ENCODE measurements around the gene NKX2-4.
"Not testable (repeated sequence)": the region's sequence is repeated elsewhere in the genome, so short reads cannot be mapped to it uniquely, and the experiment has no call there.

GRCh38 chr20:21419147-21419546 lies 21.8 kb upstream of the NKX2-4 start:
- not testable (repeated sequence) for TF ChIP-seq MAX (IDR thresholded peaks at IDR 0.05); YY1 (IDR thresholded peaks at IDR 0.05; ENCODE audit: extremely low read depth, insufficient replicate concordance, low read depth, low read length); ZNF274 (IDR thresholded peaks at IDR 0.05; ENCODE audit: low read depth, low read length); EZH2phosphoT487 (IDR thresholded peaks at IDR 0.05; ENCODE audit: borderline replicate concordance); CTCF (IDR thresholded peaks at IDR 0.05 in 2 of 3, conservative IDR thresholded peaks at IDR 0.05 in 1 of 3; ENCODE audit: borderline replicate concordance in 1 of 3, insufficient read depth in 1 of 3, low read depth in 2 of 3, low read length in 2 of 3); EZH2 (IDR thresholded peaks at IDR 0.05); CBX3 (IDR thresholded peaks at IDR 0.05; ENCODE audit: low read depth)
